Measurements from ENCODE around the gene F9.
"Not testable (repeated sequence)": the region's sequence is repeated elsewhere in the genome, so short reads cannot be mapped to it uniquely, and the experiment has no call there.

Gene F9

GRCh38 chrX:139530550-139530949, at the start of gene F9:
TSS of gene F9 (plus strand) at chrX:139530739. CDS start at chrX:139530765, 26 bp downstream.
- TF ChIP-seq, protein P1, sequence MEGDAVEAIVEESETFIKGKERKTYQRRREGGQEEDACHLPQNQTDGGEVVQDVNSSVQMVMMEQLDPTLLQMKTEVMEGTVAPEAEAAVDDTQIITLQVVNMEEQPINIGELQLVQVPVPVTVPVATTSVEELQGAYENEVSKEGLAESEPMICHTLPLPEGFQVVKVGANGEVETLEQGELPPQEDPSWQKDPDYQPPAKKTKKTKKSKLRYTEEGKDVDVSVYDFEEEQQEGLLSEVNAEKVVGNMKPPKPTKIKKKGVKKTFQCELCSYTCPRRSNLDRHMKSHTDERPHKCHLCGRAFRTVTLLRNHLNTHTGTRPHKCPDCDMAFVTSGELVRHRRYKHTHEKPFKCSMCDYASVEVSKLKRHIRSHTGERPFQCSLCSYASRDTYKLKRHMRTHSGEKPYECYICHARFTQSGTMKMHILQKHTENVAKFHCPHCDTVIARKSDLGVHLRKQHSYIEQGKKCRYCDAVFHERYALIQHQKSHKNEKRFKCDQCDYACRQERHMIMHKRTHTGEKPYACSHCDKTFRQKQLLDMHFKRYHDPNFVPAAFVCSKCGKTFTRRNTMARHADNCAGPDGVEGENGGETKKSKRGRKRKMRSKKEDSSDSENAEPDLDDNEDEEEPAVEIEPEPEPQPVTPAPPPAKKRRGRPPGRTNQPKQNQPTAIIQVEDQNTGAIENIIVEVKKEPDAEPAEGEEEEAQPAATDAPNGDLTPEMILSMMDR (IDR thresholded peaks at IDR 0.05; ENCODE audit: borderline replicate concordance, control extremely low read depth, extremely low read depth, insufficient read depth, missing control alignments), result no peak
- in situ Hi-C loops (cut with MboI; ENCODE audit: low sequenced_read_pairs, unreplicated experiment), result no loop called here
- DNase-seq (ENCODE audit: low spot score), result no peak

- TF ChIP-seq, protein P1 (IDR thresholded peaks at IDR 0.05; ENCODE audit: borderline replicate concordance, control extremely low read depth, extremely low read depth, insufficient read depth, missing control alignments), result no peak
- in situ Hi-C loops (cut with MboI; ENCODE audit: low sequenced_read_pairs, unreplicated experiment), result no loop called here
- DNase-seq (ENCODE audit: low spot score), result no peak
Observed at GRCh38 chrX:139483699-139484098, 46.8 kb upstream of the F9 start.

DNA sequence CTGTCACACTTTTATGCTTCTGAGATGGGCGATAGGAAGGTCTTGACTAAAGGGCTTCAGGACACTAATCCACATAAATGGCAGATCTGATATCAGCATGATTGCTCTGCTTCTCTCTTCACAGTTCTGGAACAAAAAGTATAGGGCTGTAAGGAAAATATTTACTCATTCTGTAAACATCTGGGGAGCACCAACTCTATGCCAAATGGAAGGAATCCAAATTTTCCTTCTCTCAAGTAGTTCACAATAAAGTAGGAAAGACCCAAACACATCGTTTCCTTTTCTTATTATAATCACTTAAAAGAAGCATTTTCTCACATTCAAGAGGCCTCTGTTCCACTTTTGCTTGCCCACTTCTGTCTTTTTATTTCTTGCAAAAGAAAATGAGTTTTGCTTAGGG, 45.9 kb upstream of the F9 start:
- in situ Hi-C loops (cut with MboI; ENCODE audit: low sequenced_read_pairs, unreplicated experiment), result no loop called here
- no peak for DNase-seq (ENCODE audit: low spot score)
- TF ChIP-seq, protein P1 (IDR thresholded peaks at IDR 0.05; ENCODE audit: borderline replicate concordance, control extremely low read depth, extremely low read depth, insufficient read depth, missing control alignments), result no peak

GRCh38 chrX:139495324-139495723, 35.2 kb upstream of the F9 start:
- TF ChIP-seq, protein P1 (IDR thresholded peaks at IDR 0.05; ENCODE audit: borderline replicate concordance, control extremely low read depth, extremely low read depth, insufficient read depth, missing control alignments), result no peak
- no peak for DNase-seq (ENCODE audit: low spot score)
- in situ Hi-C loops (cut with MboI; ENCODE audit: low sequenced_read_pairs, unreplicated experiment), result no loop called here

DNA sequence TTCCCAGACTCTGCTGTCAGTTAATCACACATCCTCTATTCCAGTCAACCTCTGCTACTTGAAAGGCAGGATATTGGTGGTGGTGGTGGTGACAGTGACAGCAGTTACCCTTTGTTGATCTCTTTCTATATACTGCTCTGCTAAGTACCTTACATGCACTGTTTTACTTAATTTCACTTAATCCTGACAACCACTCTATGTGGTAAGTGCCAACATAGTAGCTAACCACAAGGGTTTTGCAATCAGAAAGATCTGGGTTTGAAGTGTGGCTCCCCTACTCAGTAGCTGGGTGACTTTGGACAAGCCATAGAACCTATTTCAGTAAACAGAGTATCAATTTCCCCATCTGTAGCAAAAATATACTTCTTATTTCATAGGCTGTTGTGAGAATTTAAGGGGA, 24.2 kb upstream of the F9 start:
- TF ChIP-seq, protein P1 (IDR thresholded peaks at IDR 0.05; ENCODE audit: borderline replicate concordance, control extremely low read depth, extremely low read depth, insufficient read depth, missing control alignments), result no peak
- no peak for DNase-seq (ENCODE audit: low spot score)
- in situ Hi-C loops (cut with MboI; ENCODE audit: low sequenced_read_pairs, unreplicated experiment), result no loop called here

GRCh38 chrX:139508099-139508498, 22.4 kb upstream of the F9 start:
- no peak for DNase-seq (ENCODE audit: low spot score)
- TF ChIP-seq, protein P1 (IDR thresholded peaks at IDR 0.05; ENCODE audit: borderline replicate concordance, control extremely low read depth, extremely low read depth, insufficient read depth, missing control alignments), result no peak
- in situ Hi-C loops (cut with MboI; ENCODE audit: low sequenced_read_pairs, unreplicated experiment), result no loop called here

DNA sequence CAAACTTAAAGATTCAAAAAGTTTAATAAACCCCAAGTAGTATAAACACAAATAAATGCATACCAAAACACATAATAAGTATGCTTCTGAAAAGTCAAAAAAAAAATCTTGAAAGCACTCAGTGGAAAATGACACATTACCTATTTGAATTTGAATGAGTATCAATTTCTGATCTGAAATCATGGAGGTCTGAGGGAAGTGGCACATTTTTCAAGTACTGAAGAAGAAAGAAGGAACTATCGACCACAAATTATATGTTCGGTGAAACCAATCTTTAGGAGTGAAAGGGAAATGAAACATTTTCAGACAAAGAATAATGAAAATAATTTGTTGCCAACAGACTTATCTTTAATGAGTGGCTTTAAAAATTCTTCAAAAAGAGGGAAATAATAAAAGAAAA, 12.1 kb upstream of the F9 start:
- in situ Hi-C loops (cut with MboI; ENCODE audit: low sequenced_read_pairs, unreplicated experiment), result no loop called here
- TF ChIP-seq, protein P1 (IDR thresholded peaks at IDR 0.05; ENCODE audit: borderline replicate concordance, control extremely low read depth, extremely low read depth, insufficient read depth, missing control alignments), result no peak
- no peak for DNase-seq (ENCODE audit: low spot score)

DNA sequence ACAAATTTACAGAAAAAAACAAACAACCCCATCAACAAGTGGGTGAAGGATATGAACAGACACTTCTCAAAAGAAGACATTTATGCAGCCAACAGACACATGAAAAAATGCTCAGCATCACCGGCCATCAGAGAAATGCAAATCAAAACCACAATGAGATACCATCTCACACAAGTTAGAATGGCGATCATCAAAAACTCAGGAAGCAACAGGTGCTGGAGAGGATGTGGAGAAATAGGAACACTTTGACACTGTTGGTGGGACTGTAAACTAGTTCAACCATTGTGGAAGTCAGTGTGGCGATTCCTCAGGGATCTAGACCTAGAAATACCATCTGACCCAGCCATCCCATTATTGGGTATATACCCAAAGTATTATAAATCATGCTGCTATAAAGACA, 1.7 kb upstream of the F9 start:
- DNase-seq (ENCODE audit: low spot score); in situ Hi-C loops (cut with MboI; ENCODE audit: low sequenced_read_pairs, unreplicated experiment): not testable (repeated sequence)

Data from GM13976 (cell line).